SJCRH30 (cell line): ENCODE data around the gene SLC25A34. TPM values are rescaled to one million over a fixed set of nuclear protein-coding genes. Genes with fewer than 3 reads are reported as not detected.

Experiments used
- DNase-seq, 2 experiments: peaks; one replicate each; pipeline ENCODE4 v3.0.0-alpha.2; 2015 to 2020
- H3K27ac ChIP-seq: fragments of 250-450 bp; sonication (Bioruptor Pico); 2 replicates; pipeline ENCODE4 v1.5.1; 2020; ENCODE audit warnings: mild to moderate bottlenecking, moderate library complexity
- H3K27me3 ChIP-seq: fragments of 250-450 bp; sonication (Bioruptor Pico); 2 replicates; pipeline ENCODE4 v1.5.1; 2020; ENCODE audit warnings: mild to moderate bottlenecking, moderate library complexity
- H3K36me3 ChIP-seq: fragments of 250-450 bp; sonication (Bioruptor Pico); 2 replicates; pipeline ENCODE4 v1.5.1; 2020; ENCODE audit warnings: mild to moderate bottlenecking, moderate library complexity
- H3K4me1 ChIP-seq: fragments of 250-450 bp; sonication (Bioruptor Pico); 2 replicates; pipeline ENCODE4 v1.5.1; 2020; ENCODE audit warnings: mild to moderate bottlenecking, moderate library complexity
- H3K4me3 ChIP-seq: fragments of 250-450 bp; sonication (Bioruptor Pico); 2 replicates; pipeline ENCODE4 v1.5.1; 2020; ENCODE audit warnings: mild to moderate bottlenecking, moderate library complexity
- H3K9me3 ChIP-seq: fragments of 250-450 bp; sonication (Bioruptor Pico); replicated peaks from 2 replicates; pipeline ENCODE4 v1.5.1; 2020; ENCODE audit warnings: mild to moderate bottlenecking, moderate library complexity
- total RNA-seq: library from RNA; depleted of rRNA; stranded (reverse); fragments of >200 nt; shearing (Covaris generic); gene quantifications from 2 replicates; pipeline ENCODE4 v1.2.3, GENCODE V29; 2014

Gene SLC25A34
- total RNA-seq, 1 experiment from 2014 or later = 3.5 TPM

GRCh38 chr1:15733726-15734226, 2.3 kb upstream of the SLC25A34 start:
- Histone ChIP-seq H3K9me3 (no peaks in the 10 kb centered on the region), H3K27ac (no peak overlapping the region), H3K36me3 (peaks cover 14% of the 10 kb centered on the region), H3K4me3 (no peak overlapping the region), H3K4me1 (peaks cover 39% of the 10 kb centered on the region), H3K27me3 (no peaks in the 10 kb centered on the region)
- no peak for DNase-seq

- Histone ChIP-seq H3K9me3 (no peaks in the 10 kb centered on the region), H3K27me3 (no peaks in the 10 kb centered on the region), H3K36me3 (peaks cover 14% of the 10 kb centered on the region), H3K27ac (no peak overlapping the region), H3K4me1 (peaks cover 41% of the 10 kb centered on the region), H3K4me3 (no peak overlapping the region)
- no peak for DNase-seq
Observed at GRCh38 chr1:15734296-15734695, 1.8 kb upstream of the SLC25A34 start.

GRCh38 chr1:15734901-15735300, 1.2 kb upstream of the SLC25A34 start:
- H3K27me3 ChIP-seq = no peaks in the 10 kb centered on the region
- H3K4me3 ChIP-seq = no peak overlapping the region
- no peaks in the 10 kb centered on the region for H3K9me3 ChIP-seq
- no peak for DNase-seq
- H3K27ac ChIP-seq = peak overlapping the region; percentile 73
- H3K4me1 ChIP-seq = peaks cover 41% of the 10 kb centered on the region
- peaks cover 11% of the 10 kb centered on the region for H3K36me3 ChIP-seq

- H3K36me3 ChIP-seq = peaks cover 10% of the 10 kb centered on the region
Observed at GRCh38 chr1:15735304-15736037, 587 bp upstream of the SLC25A34 start.

GRCh38 chr1:15736892-15737261, 819 bp downstream of the SLC25A34 start:
- Histone ChIP-seq H3K4me3 (no peak overlapping the region), H3K9me3 (no peaks in the 10 kb centered on the region), H3K27me3 (no peaks in the 10 kb centered on the region), H3K27ac (peak overlapping the region; percentile 73), H3K4me1 (peaks cover 41% of the 10 kb centered on the region), H3K36me3 (peaks cover under 1% of the 10 kb centered on the region)
- DNase-seq = no peak

More at GRCh38 chr1:15735304-15736037, 587 bp upstream of the SLC25A34 start:
- no peaks in the 10 kb centered on the region for H3K27me3 ChIP-seq
- H3K4me3 ChIP-seq = no peak overlapping the region
- H3K9me3 ChIP-seq = no peaks in the 10 kb centered on the region
- DNase-seq = no peak
- H3K4me1 ChIP-seq = peaks cover 41% of the 10 kb centered on the region
- peak overlapping the region; percentile 73 for H3K27ac ChIP-seq

GRCh38 chr1:15737324-15738319, 1.6 kb downstream of the SLC25A34 start:
- no peaks in the 10 kb centered on the region for H3K27me3 ChIP-seq
- peak overlapping the region; percentile 73 for H3K27ac ChIP-seq
- DNase-seq = peak in 1 of 2 experiments; percentile 67
- peaks cover 41% of the 10 kb centered on the region for H3K4me1 ChIP-seq
- H3K9me3 ChIP-seq = no peaks in the 10 kb centered on the region
- H3K36me3 ChIP-seq = no peaks in the 10 kb centered on the region; the same call in 1 of the 2 replicates
- H3K4me3 ChIP-seq = no peak overlapping the region

- Histone ChIP-seq H3K4me1 (peaks cover 41% of the 10 kb centered on the region), H3K27me3 (no peaks in the 10 kb centered on the region), H3K36me3 (no peaks in the 10 kb centered on the region), H3K9me3 (no peaks in the 10 kb centered on the region), H3K4me3 (no peak overlapping the region), H3K27ac (peak overlapping the region; percentile 24; the same call in 1 of the 2 replicates)
- DNase-seq = peak; percentile 68 to 73
Observed at GRCh38 chr1:15738416-15739113, 2.5 kb downstream of the SLC25A34 start.

GRCh38 chr1:15739259-15739658, 3.2 kb downstream of the SLC25A34 start:
- Histone ChIP-seq H3K9me3 (no peaks in the 10 kb centered on the region), H3K27me3 (no peaks in the 10 kb centered on the region), H3K27ac (no peak overlapping the region), H3K36me3 (no peaks in the 10 kb centered on the region), H3K4me1 (peaks cover 41% of the 10 kb centered on the region), H3K4me3 (no peak overlapping the region)
- no peak for DNase-seq

GRCh38 chr1:15739745-15740144, 3.7 kb downstream of the SLC25A34 start:
- Histone ChIP-seq H3K36me3 (no peaks in the 10 kb centered on the region), H3K4me3 (no peak overlapping the region), H3K27me3 (no peaks in the 10 kb centered on the region), H3K9me3 (no peaks in the 10 kb centered on the region), H3K4me1 (peaks cover 40% of the 10 kb centered on the region), H3K27ac (no peak overlapping the region)
- DNase-seq = no peak

- Histone ChIP-seq H3K36me3 (no peaks in the 10 kb centered on the region), H3K9me3 (no peaks in the 10 kb centered on the region), H3K27ac (no peak overlapping the region), H3K27me3 (no peaks in the 10 kb centered on the region), H3K4me3 (no peak overlapping the region), H3K4me1 (peaks cover 27% of the 10 kb centered on the region)
- DNase-seq = peak; percentile 85 to 89
Observed at GRCh38 chr1:15740924-15741850, 5.1 kb downstream of the SLC25A34 start.

GRCh38 chr1:15742339-15742801, 6.3 kb downstream of the SLC25A34 start, which contains the start of gene TMEM82:
Gene TMEM82 (plus strand): TSS chr1:15742499. CDS start chr1:15742560, 61 bp downstream.
- Histone ChIP-seq H3K9me3 (no peaks in the 10 kb centered on the region), H3K27ac (no peak within 1 kb of the TSS), H3K36me3 (no peaks in the 10 kb centered on the region), H3K4me3 (no peak within 1 kb of the TSS), H3K27me3 (no peaks in the 10 kb centered on the region), H3K4me1 (peaks cover 16% of the 10 kb centered on the region)
- DNase-seq = no peak

GRCh38 chr1:15744122-15744679, 8.1 kb downstream of the SLC25A34 start:
- Histone ChIP-seq H3K9me3 (no peaks in the 10 kb centered on the region), H3K36me3 (no peaks in the 10 kb centered on the region)
- no peak for DNase-seq

GRCh38 chr1:15747378-15747777, 11.3 kb downstream of the SLC25A34 start:
- H3K27ac ChIP-seq = no peak overlapping the region

More at GRCh38 chr1:15744122-15744679, 8.1 kb downstream of the SLC25A34 start:
- Histone ChIP-seq H3K4me1 (peaks cover under 1% of the 10 kb centered on the region; the same call in 1 of the 2 replicates), H3K4me3 (no peak overlapping the region), H3K27me3 (no peaks in the 10 kb centered on the region), H3K27ac (no peak overlapping the region)

More at GRCh38 chr1:15747378-15747777, 11.3 kb downstream of the SLC25A34 start:
- DNase-seq = no peak
- Histone ChIP-seq H3K36me3 (no peaks in the 10 kb centered on the region), H3K9me3 (no peaks in the 10 kb centered on the region), H3K4me1 (peaks cover 6% of the 10 kb centered on the region; the same call in 1 of the 2 replicates), H3K4me3 (no peak overlapping the region), H3K27me3 (no peaks in the 10 kb centered on the region)
